GM18526 (cell line): ENCODE measurements around the gene XRRA1.

ENCODE experiments used
- POLR2A ChIP-seq: IDR thresholded peaks from 3 replicates; pipeline ENCODE4 v1.6.1; 2011; ENCODE audit not compliant: insufficient read length; ENCODE audit errors: extremely low read depth

XRRA1 gene

DNA sequence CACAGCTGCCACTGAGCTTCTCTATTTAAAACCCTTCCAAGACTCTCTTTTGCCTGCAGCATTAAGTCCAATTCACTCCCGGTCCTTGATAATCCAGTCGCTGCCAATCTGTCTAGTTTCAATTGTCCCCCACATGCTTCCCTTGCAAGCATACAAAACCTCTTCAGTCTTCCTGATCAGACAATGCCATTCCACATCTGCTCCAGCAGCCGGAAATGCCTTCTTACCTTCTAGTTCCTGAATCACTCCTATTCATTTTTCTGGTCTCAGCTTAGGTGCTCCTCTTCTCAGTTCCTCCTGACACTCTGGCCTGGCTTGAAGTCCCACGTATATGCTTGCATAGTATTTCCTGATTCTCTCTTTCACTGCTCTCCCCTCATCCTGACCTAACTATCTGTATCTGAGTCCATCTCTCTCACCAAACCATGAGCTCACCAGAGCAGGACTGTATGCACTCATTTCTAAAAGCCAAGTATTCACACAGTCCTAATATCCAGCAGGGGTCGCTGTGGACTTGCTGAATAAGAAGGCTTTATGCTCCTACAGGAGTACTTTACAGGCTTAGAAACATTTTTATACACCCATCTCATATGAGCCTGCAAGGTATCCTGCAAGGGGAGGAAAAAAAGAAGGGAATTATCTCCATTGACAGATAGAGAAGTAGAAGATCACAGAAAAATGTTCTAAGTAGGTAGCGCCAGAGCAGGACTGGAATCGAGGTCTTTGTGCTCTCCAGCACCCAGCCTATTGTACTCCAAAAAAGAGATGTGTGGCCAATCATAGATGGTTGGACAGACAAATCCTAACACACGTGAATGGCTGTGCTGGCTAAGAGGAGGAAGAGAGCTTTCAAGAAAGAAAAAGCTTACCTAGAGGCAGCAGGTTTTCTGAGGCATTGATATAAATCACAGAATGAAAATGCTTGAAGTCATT, 19.2 kb downstream of the XRRA1 start:
- TF ChIP-seq POLR2A: no peak

DNA sequence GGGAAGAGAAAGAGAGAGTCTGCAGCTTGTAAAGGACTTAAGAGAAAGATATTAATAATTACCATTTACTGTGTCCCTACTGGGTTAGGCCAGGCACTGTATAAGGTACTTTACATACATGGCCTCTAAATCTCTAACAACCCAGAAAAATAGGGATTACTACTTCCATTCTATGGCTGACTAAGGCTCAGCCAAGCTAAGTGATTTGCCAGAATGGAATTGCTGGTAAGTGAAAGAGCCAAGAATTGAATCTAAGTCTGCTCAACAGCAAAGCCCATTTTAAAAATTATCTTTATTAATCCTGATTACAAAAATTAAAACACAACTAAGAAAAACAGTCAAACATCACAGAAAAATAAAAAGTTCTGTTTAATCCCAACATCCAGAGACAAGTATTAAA, 21.4 kb downstream of the XRRA1 start:
- no peak for TF ChIP-seq POLR2A

DNA sequence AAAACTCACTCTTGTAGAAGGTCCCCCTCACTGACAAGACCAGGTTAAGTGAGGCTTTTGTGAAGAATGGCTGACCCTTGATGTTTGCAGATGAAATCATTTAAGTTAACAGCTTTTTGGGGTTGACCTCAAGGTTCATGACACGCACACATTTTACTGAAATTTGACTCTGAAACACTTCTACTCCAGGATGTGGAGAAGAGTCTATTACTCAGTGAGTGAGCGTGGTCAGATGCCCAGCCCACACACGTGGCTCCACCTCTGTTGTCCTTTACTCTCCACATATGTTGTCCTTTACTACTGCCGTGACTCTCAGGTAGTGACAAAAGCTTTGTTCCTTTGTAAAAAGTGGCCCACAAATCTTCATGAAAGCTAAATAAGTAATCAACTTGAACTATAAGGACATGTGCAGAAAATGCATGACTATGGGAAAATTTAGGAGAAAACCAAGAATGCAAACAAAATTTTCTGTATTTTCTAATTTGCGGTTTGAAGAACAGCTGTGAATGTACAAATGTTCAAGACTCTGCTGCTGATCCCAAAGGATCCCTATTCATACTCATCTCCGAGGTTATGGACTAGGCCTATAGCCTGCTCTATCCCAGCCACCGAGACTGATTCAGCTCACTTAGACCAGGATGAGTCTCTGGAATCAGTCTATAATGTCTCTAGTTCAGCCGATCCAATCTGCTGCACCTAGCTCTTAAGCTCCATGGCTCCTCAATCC, 22.4 kb downstream of the XRRA1 start:
- TF ChIP-seq POLR2A: no peak

DNA sequence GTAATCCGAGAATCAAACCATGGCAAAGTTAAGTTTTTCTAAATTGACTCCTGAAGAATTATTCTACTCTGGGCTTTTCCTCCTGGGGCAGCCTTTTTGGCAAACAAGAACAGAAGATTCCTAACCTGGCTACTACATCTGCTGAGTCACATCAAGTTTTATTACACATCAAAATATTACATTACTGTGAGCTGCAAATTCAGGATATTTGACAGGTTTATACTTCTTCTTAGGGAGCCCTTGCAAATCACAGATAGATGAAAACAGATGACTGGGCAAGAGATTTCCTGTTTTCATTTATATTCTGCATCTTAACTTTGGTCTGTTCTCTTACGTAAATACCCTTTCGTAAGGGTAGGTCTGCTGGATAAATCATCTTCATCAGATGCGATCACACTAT, 23.6 kb downstream of the XRRA1 start:
- no peak for TF ChIP-seq POLR2A

DNA sequence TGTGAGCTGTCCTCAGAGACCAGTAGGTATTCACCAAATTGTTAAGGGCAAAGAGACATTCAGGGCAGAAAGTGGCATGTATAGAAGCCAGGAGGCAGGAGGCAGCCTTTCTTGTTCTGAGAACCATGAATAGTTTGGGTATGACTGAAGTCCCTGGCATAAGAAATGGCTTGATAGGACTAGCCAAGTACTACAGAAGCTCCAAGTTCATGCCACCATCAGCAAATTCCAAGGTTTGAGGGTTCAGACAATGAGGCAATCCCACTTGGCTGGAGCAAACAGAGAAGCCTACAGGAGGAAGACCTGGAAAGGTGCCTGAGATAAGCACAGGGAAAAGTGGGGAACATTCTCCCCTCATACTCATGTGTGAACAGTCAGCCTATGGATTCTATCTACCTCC, 25.8 kb downstream of the XRRA1 start:
- no peak for TF ChIP-seq POLR2A

DNA sequence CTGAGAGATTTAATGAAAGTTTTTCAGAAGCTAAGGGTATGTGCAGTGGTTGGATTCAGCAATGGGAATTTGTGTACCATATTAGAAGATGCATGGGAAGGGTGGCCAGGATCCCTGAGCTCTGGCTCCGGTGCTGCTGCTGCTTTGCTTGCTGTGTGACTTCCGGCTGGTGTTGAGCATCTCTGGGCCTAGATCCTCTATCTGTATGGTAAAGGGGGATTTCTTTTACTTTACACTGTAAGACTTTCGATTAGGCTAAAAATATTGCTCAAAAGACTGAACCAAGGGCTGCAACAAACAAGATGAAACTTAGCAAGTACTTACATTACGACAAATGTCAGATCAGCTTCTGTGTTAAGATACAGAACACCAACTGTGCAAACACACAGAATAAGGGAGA, 39.1 kb downstream of the XRRA1 start:
- no peak for TF ChIP-seq POLR2A

DNA sequence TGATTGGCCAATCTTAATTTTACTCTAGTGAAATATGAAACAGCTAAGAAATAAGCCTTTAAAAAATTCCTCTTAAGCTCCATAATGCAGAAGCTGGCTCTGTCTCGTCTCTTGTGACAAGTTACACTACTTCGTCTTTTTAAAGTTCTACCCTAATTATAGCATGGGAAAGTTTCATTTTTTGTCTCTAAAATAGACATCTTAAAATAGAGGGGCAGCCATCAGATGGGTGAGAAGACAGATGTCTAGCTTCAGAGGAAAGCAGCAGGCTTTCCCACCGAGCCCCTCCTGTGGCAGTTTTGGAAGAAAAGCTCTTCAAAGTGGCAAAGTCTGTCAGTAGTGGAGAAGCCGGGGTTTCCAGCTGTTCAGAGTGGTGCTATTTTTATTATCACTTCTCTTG, 39.5 kb downstream of the XRRA1 start:
- TF ChIP-seq POLR2A: no peak

DNA sequence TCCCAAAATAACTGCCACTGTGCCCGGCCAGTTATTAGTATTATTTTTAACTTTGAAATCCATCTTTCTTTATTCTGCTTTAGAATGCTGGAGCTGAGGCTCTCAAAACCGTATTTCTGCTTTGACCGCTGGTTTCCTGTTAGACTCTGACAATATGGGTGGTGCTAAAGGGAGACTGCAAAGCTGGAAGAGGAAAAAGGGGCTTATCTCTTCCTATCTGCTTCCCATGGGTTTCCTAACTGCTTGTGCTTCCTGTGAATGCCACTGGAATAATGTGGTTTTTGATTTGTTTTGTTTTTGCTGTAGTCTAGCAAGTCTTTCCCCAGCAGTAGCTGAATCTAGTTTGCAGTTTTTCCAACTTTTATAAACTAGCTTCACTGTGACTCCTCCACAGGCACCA, 43.6 kb downstream of the XRRA1 start:
- no peak for TF ChIP-seq POLR2A

DNA sequence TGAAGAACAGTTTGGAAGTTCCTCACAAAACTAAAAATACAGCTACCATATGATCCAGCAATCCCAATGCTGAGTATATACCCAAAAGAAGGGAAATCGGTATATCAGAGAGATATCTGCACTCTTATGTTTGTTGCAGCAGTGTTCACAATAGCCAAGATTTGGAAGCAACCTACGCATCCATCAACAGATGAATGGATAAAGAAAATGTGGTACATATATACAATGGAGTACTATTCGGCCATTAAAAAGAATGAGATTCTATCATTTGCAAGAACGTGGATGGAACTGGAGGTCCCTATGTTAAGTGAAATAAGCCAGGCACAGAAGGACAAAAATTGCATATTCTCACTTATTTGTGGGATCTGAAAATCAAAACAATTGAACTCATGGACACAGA, 46.5 kb downstream of the XRRA1 start:
- no peak for TF ChIP-seq POLR2A

DNA sequence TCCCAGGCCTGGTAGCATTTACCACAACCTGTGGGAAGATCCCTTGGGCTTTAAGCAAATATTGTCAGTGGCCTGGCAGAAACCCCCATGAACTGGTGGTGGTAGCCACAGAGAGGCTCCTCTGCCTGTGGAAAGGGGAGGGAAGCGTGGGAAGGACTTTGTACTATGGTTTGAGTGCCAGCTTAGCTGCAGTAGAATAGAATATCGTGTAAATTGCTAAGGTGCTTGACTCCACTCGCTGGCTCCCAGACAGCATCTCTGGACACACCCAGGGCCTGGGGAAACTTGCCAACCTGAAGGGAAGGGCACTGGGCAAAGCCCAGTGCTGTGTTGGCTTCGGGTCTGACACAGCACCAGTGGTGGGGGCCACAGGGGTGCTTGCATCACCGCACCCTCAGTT, 52.6 kb downstream of the XRRA1 start:
- no peak for TF ChIP-seq POLR2A

DNA sequence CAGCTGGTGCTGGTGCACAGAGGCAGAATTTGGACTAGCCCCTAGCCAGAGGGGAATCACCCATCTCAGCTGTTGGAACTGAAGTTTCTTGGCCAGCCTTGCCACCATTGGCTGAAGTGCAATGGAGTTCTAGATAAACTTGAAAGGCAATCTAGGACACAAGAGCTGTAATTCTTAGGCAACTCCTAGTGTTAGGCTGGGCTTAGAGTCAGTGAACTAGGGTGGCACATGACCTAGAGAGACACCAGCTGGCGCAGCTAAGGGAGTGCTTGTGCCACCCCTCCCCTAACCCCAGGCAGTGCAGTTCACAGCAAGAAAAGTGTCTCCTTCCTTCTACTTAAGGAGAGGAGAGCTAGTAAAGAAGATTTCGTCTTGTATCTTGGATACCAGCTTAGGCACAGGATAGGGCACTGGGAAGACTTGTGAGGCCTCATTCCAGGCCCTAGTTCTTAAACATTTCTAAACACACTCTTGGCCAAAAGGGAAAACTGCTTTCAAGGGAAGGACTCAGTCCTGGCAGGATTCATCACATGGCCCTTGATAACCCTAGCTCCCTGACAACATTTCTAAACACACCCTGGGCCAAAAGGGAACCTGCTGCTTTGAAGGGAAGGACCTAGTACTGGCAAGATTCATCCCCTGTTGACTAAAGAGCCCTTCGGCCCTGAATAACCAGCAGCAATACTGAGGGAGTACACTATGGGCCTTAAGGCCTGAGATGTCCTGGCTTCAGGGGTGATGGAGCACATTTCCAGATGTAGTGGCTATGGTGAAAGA, 53.4 kb downstream of the XRRA1 start:
- no peak for TF ChIP-seq POLR2A

DNA sequence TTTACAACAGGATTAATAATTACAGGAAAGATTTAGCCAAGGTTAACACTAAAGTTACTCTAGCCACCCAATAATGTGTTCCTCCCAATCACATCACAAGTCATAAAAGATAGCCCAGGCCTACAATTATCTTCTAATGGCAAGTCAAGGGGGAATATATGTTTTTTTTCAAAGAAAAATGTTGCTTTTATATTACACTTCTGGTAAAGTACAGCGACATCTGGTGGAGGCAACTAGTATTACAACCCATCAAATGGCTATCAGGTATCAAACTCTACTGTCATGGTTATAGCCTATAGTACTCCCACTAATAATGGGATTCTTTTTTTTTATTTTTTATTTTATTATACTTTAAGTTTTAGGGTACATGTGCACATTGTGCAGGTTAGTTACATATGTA, 71.8 kb downstream of the XRRA1 start:
- no peak for TF ChIP-seq POLR2A

DNA sequence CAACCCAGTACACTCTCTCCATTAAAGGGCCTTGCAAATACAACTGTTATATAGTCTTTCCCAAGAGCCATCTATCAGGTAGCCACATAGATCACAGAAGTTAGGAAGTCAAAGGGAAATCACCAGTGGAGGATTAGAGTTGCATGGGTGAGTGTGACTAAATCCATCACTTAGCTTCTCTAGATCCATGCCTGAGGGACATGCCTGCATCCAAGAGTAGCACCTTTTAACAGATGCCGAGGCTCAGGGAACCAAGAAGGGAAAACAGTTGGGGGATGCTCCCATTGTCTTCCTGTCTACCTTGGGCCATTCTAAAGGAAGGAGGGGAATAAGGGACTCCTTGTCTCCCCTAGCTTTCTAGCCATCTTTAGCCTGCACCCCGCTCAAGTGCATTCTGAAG, 77.9 kb downstream of the XRRA1 start:
- TF ChIP-seq POLR2A: no peak

DNA sequence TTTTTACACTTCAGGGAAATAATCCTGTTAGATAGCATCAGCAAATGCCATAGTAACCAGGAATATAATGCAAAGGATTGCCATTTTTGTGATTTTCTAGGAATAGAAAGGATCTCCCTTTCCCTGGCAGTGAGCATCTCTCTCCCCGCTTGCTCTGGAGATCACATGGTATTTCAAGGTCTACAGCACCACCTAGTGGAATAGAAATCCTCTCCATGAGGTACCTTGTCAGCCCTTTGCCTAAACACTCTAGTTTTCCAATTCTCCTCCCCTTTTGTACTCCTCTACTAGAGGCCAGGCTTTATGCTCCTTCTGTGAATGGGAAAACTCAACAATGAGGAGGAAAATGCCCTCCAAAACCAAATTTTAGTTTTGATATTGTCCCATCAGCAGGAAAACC, 78.4 kb downstream of the XRRA1 start:
- no peak for TF ChIP-seq POLR2A

DNA sequence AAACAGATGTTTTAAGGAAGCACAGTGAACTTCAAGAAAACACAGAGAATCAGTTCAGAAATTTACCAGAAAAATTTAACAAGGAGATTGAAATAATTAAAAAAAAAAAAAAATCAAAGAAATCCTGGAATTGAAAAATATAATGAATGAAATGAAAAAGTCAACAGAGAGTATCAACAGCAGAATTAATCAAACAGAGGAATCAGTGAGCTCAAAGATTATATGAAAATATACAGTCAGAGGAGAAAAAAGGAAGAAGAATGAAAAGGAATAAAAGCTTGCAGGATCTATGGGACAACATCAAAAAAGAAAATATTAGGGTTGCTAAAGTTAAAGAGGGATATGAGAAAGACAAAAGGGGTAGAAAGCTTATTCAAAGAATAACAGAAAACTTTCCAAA, 82.3 kb downstream of the XRRA1 start:
- TF ChIP-seq POLR2A: no peak

DNA sequence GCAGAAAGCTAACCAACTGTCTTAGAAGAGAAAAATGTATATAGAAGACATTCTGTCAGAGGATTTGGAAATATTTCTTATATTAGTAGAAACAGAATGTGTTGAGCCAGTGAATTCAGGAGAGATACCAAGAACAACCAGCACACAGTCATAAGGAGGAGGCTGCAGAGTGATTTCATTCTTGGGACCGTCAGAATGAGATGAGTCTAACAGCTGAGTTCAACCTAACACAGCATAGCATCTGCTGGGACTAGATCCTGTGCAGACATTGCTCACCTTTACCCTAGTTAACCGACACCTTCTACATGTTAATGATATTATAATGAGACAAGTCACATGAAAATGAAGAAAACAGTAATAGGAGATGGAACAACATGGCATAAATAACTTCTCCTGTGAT, 85.5 kb downstream of the XRRA1 start:
- TF ChIP-seq POLR2A: no peak
